Medulla oblongata (tissue), 1 donor: ENCODE results near the gene AATK.
A peak's percentile ranks its signal among the peaks of the same experiment; 100 is the strongest.
"Not testable (repeated sequence)": the region's sequence is repeated elsewhere in the genome, so short reads cannot be mapped to it uniquely, and the experiment has no call there.

Source experiments
- DNase-seq: peaks from one replicate; pipeline ENCODE4 v3.0.0-alpha.2; 2015; ENCODE audit errors: extremely low spot score

The AATK gene

GRCh38 chr17:81161536-81161935, 4.5 kb downstream of the AATK start:
- DNase-seq = no peak

GRCh38 chr17:81160747-81161453, 5.1 kb downstream of the AATK start:
- DNase-seq = no peak

GRCh38 chr17:81160306-81160705, 5.7 kb downstream of the AATK start:
- peak; percentile 37 for DNase-seq

- no peak for DNase-seq
These were observed 6.3 kb downstream of the AATK start for GRCh38 chr17:81159611-81160265.

- DNase-seq = no peak
These were observed 7.1 kb downstream of the AATK start for GRCh38 chr17:81158688-81159590.

GRCh38 chr17:81157848-81158687, 8.0 kb downstream of the AATK start:
- no peak for DNase-seq

GRCh38 chr17:81156866-81157805, 8.9 kb downstream of the AATK start:
- DNase-seq = no peak

- no peak for DNase-seq
These were observed 11.1 kb downstream of the AATK start for GRCh38 chr17:81154961-81155360.

- DNase-seq = not testable (repeated sequence)
These were observed 12.0 kb downstream of the AATK start for GRCh38 chr17:81154016-81154415.

GRCh38 chr17:81153340-81153803, 12.6 kb downstream of the AATK start:
- peak; percentile 94 for DNase-seq

GRCh38 chr17:81152288-81152828, 13.7 kb downstream of the AATK start:
- no peak for DNase-seq

- no peak for DNase-seq
These were observed 14.7 kb downstream of the AATK start for GRCh38 chr17:81151278-81151677.

GRCh38 chr17:81150377-81151077, 15.5 kb downstream of the AATK start:
- no peak for DNase-seq

- no peak for DNase-seq
These were observed 17.0 kb downstream of the AATK start for GRCh38 chr17:81148986-81149533.

- DNase-seq = no peak
These were observed 17.4 kb downstream of the AATK start for GRCh38 chr17:81148571-81148970.

GRCh38 chr17:81147701-81148100, 18.3 kb downstream of the AATK start:
- DNase-seq = no peak

- DNase-seq = not testable (repeated sequence)
These were observed 19.8 kb downstream of the AATK start for GRCh38 chr17:81146208-81146607.

- no peak for DNase-seq
These were observed 21.6 kb downstream of the AATK start for GRCh38 chr17:81144423-81144781.
